Measurements from ENCODE around the gene PIEZO1. TPM values are rescaled to one million over a fixed set of nuclear protein-coding genes. Genes with fewer than 3 reads are reported as not detected.
A peak's percentile ranks its signal among the peaks of the same experiment; 100 is the strongest.

The PIEZO1 gene
- total RNA-seq, 2 experiments from 2014 or later, result 269 to 347 TPM

- Mint-ChIP-seq H3K27me3 (no peaks in the 10 kb centered on the region), H3K4me1 (no peaks in the 10 kb centered on the region), H3K27ac (no peak overlapping the region), H3K9me3 (ENCODE audit: low read depth) (no peaks in the 10 kb centered on the region), H3K4me3 (no peak overlapping the region), H3K36me3 (no peaks in the 10 kb centered on the region)
- CTCF ChIA-PET, result interaction anchor here (1.8 kb wide), 1 partner anchor 36 kb away, joined by 5 read pairs; the partner anchor contains the start of genes GALNS and TRAPPC2L
- ATAC-seq (no peak), DNase-seq (no peak)
Measured at GRCh38 chr16:88821168-88821850, 36.3 kb upstream of the PIEZO1 start.

- Mint-ChIP-seq H3K9me3 (ENCODE audit: low read depth) (no peaks in the 10 kb centered on the region), H3K36me3 (no peaks in the 10 kb centered on the region), H3K4me1 (no peaks in the 10 kb centered on the region), H3K27me3 (no peaks in the 10 kb centered on the region), H3K4me3 (no peak overlapping the region), H3K27ac (no peak overlapping the region)
- CTCF ChIA-PET, result interaction anchor here (1.1 to 1.8 kb wide), 2 partner anchors 37 to 346 kb away, joined by 5 read pairs; partner anchors contain the start of genes GALNS and TRAPPC2L
- no peak for DNase-seq
- no peak for ATAC-seq
Measured at GRCh38 chr16:88820385-88821025, 35.5 kb upstream of the PIEZO1 start.

- CTCF ChIA-PET, result interaction anchor here (0.7 to 1.6 kb wide), 4 partner anchors 9 to 82 kb away, joined by 3 to 4 read pairs (median 3); partner anchors contain the start of genes GALNS and TRAPPC2L
- H3K9me3 Mint-ChIP-seq (ENCODE audit: low read depth), result no peaks in the 10 kb centered on the region
- H3K27ac Mint-ChIP-seq, result no peak overlapping the region
- H3K27me3 Mint-ChIP-seq, result no peaks in the 10 kb centered on the region
- ATAC-seq (no peak), DNase-seq (no peak)
- no peaks in the 10 kb centered on the region for H3K36me3 Mint-ChIP-seq
- no peak overlapping the region for H3K4me3 Mint-ChIP-seq
- H3K4me1 Mint-ChIP-seq, result no peaks in the 10 kb centered on the region
Measured at GRCh38 chr16:88819126-88819525, 34.1 kb upstream of the PIEZO1 start.

GRCh38 chr16:88818575-88818874, 33.5 kb upstream of the PIEZO1 start:
- ATAC-seq (no peak), DNase-seq (no peak)
- no peak overlapping the region for H3K4me3 Mint-ChIP-seq
- H3K27ac Mint-ChIP-seq, result no peak overlapping the region
- H3K9me3 Mint-ChIP-seq (ENCODE audit: low read depth), result no peaks in the 10 kb centered on the region
- peaks cover 4% of the 10 kb centered on the region for H3K4me1 Mint-ChIP-seq
- CTCF ChIA-PET, result interaction anchor here (0.8 to 1.6 kb wide), 3 partner anchors 9 to 81 kb away, joined by 3 to 4 read pairs (median 3); partner anchors contain the start of genes GALNS and TRAPPC2L
- H3K36me3 Mint-ChIP-seq, result no peaks in the 10 kb centered on the region
- no peaks in the 10 kb centered on the region for H3K27me3 Mint-ChIP-seq

GRCh38 chr16:88817785-88818574, 33.0 kb upstream of the PIEZO1 start:
- Mint-ChIP-seq H3K4me3 (no peak overlapping the region), H3K4me1 (peaks cover 4% of the 10 kb centered on the region), H3K36me3 (no peaks in the 10 kb centered on the region), H3K9me3 (ENCODE audit: low read depth) (no peaks in the 10 kb centered on the region), H3K27ac (no peak overlapping the region), H3K27me3 (no peaks in the 10 kb centered on the region)
- CTCF ChIA-PET, result interaction anchor here (0.8 to 1.8 kb wide), 3 partner anchors 39 to 81 kb away, joined by 3 to 7 read pairs (median 4); partner anchors contain the start of genes GALNS and TRAPPC2L
- no peak for ATAC-seq
- DNase-seq, result no peak

GRCh38 chr16:88816736-88817535, 31.9 kb upstream of the PIEZO1 start:
- CTCF ChIA-PET, result interaction anchor here (0.6 to 1.8 kb wide), 3 partner anchors 41 to 171 kb away, joined by 3 to 7 read pairs (median 3); no protein-coding TSS in a partner anchor
- Mint-ChIP-seq H3K4me1 (peaks cover 7% of the 10 kb centered on the region), H3K9me3 (ENCODE audit: low read depth) (no peaks in the 10 kb centered on the region), H3K27ac (no peak overlapping the region), H3K27me3 (no peaks in the 10 kb centered on the region), H3K4me3 (no peak overlapping the region), H3K36me3 (no peaks in the 10 kb centered on the region)
- ATAC-seq (no peak), DNase-seq (no peak)

GRCh38 chr16:88815901-88816589, 31.0 kb upstream of the PIEZO1 start:
- H3K27me3 Mint-ChIP-seq, result no peaks in the 10 kb centered on the region
- H3K4me3 Mint-ChIP-seq, result no peak overlapping the region
- H3K4me1 Mint-ChIP-seq, result peaks cover 7% of the 10 kb centered on the region
- H3K9me3 Mint-ChIP-seq (ENCODE audit: low read depth), result no peaks in the 10 kb centered on the region
- CTCF ChIA-PET, result interaction anchor here (0.6 to 6.6 kb wide), 5 partner anchors 42 to 1092 kb away, joined by 3 to 66 read pairs (median 3); partner anchors contain the start of genes GALNS, TRAPPC2L and ZNF778
- DNase-seq (peak; percentile 62), ATAC-seq (no peak)
- no peaks in the 10 kb centered on the region for H3K36me3 Mint-ChIP-seq
- H3K27ac Mint-ChIP-seq, result no peak overlapping the region

- Mint-ChIP-seq H3K4me1 (peaks cover 10% of the 10 kb centered on the region), H3K27ac (no peak overlapping the region), H3K27me3 (no peaks in the 10 kb centered on the region), H3K4me3 (no peak overlapping the region), H3K9me3 (ENCODE audit: low read depth) (no peaks in the 10 kb centered on the region), H3K36me3 (no peaks in the 10 kb centered on the region)
- ATAC-seq (no peak), DNase-seq (no peak)
- CTCF ChIA-PET, result interaction anchor here (0.6 to 6.6 kb wide), 7 partner anchors 34 to 1093 kb away, joined by 3 to 66 read pairs (median 3); partner anchors contain the start of genes GALNS, TRAPPC2L and ZNF778
Measured at GRCh38 chr16:88815227-88815626, 30.2 kb upstream of the PIEZO1 start.

- Mint-ChIP-seq H3K9me3 (ENCODE audit: low read depth) (no peaks in the 10 kb centered on the region), H3K36me3 (peaks cover 2% of the 10 kb centered on the region), H3K27me3 (no peaks in the 10 kb centered on the region), H3K4me1 (peaks cover 19% of the 10 kb centered on the region), H3K27ac (peak overlapping the region; percentile 40), H3K4me3 (no peak overlapping the region)
- DNase-seq (no peak), ATAC-seq (no peak)
- CTCF ChIA-PET, result interaction anchor here (1.7 to 6.6 kb wide), 3 partner anchors 31 to 77 kb away, joined by 5 to 66 read pairs (median 20); partner anchors contain the start of genes GALNS and TRAPPC2L
Measured at GRCh38 chr16:88814144-88814502, 29.1 kb upstream of the PIEZO1 start.

GRCh38 chr16:88813269-88814143, 28.5 kb upstream of the PIEZO1 start:
- H3K4me1 Mint-ChIP-seq, result peaks cover 22% of the 10 kb centered on the region
- DNase-seq (no peak), ATAC-seq (no peak)
- CTCF ChIA-PET, result interaction anchor here (0.8 to 6.6 kb wide), 12 partner anchors 14 to 404 kb away, joined by 3 to 66 read pairs (median 6); partner anchors contain the start of genes CDH15, GALNS, TRAPPC2L and ZNF778
- peak overlapping the region; percentile 76 for H3K4me3 Mint-ChIP-seq
- H3K27me3 Mint-ChIP-seq, result no peaks in the 10 kb centered on the region
- peaks cover 4% of the 10 kb centered on the region for H3K36me3 Mint-ChIP-seq
- H3K27ac Mint-ChIP-seq, result peak overlapping the region; percentile 40
- no peaks in the 10 kb centered on the region for H3K9me3 Mint-ChIP-seq (ENCODE audit: low read depth)

- Mint-ChIP-seq H3K4me1 (peaks cover 25% of the 10 kb centered on the region), H3K4me3 (peak overlapping the region; percentile 76), H3K27me3 (no peaks in the 10 kb centered on the region), H3K27ac (peak overlapping the region; percentile 90), H3K9me3 (ENCODE audit: low read depth) (no peaks in the 10 kb centered on the region), H3K36me3 (peaks cover 12% of the 10 kb centered on the region)
- CTCF ChIA-PET, result interaction anchor here (0.7 to 6.6 kb wide), 15 partner anchors 13 to 405 kb away, joined by 3 to 66 read pairs (median 4); partner anchors contain the start of genes CDH15, GALNS, TRAPPC2L and ZNF778
- ATAC-seq, result no peak
- no peak for DNase-seq
Measured at GRCh38 chr16:88812513-88813268, 27.7 kb upstream of the PIEZO1 start.
